ENCODE results near the gene DTX3.
A peak's percentile ranks its signal among the peaks of the same experiment; 100 is the strongest.
"Not testable (repeated sequence)": the region's sequence is repeated elsewhere in the genome, so short reads cannot be mapped to it uniquely, and the experiment has no call there.

Gene DTX3

DNA sequence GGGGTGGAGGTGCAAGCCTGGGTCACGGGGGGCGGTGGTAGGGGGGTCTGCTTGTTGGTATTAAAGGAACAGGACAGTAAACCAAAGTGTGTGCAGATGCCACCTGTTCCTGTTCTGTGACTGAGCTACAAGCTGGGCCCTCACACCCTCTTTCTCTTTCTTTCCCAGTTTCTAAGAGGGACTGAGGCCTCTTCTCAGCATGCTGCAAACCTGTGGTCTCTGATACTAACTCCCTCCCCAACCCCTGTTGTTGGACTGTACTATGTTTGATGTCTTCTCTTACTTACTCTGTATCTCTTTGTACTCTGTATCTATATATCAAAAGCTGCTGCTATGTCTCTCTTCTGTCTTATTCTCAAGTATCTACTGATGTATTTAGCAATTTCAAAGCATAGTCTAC, 20.6 kb upstream of the DTX3 start:
- no peak for DNase-seq

DNA sequence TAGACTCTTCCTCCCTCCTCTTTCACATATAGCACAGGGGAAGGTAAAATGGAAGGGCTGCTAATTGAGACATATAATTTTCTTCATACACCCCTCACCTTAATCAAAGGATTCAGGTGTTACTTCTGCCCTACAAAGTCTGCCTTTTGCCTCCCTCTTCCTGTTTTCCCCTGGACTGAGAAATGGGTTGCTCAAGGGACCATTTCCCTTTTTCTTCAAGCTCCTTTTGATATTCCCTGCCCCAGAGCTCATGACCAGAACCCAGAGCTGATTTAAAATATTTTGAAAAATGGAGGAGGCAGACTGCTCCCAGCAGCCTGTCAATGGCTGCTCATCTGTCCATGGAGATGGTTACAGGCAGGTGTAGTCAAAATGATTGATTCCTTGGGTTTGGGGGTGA, 19.9 kb upstream of the DTX3 start:
- no peak for DNase-seq

DNA sequence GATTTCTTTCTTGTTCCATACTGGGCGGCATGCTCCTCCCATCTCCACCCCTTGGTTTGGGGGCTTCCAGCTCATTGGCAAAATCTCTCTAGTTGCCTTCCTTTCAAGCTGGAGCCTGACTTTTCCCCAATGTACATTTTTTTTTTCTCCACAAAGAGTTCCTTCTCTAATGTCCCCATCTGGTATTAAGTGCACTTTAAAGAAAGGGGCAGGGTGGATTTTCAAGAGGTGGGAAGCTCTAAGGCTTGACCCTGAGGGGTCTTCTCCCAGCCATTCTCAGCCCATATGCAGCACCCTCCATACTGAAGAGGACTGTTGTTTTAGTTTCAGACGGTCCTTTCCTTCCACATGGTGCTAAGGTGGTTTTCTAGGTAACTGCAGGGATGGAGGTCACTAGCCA, 19.5 kb upstream of the DTX3 start:
- no peak for DNase-seq

DNA sequence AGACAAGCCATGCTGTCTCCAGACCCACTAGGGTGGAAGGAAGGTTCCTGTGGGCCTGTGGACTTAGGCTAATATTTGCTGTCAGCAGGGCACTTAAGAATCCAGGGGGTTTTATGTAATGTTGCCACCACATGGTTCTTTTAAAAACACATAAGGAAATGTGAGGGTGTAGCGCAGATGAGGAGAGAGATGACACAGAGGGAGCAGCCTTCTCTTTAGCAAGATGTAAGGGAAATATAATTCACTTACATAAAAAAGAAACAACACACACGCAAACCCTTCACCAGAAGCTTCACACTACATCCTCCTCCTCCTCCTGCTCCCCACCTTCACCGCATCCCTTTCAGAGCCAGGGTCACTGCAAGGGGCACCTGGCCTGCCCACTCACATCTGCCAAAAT, 18.5 kb upstream of the DTX3 start:
- DNase-seq = no peak

DNA sequence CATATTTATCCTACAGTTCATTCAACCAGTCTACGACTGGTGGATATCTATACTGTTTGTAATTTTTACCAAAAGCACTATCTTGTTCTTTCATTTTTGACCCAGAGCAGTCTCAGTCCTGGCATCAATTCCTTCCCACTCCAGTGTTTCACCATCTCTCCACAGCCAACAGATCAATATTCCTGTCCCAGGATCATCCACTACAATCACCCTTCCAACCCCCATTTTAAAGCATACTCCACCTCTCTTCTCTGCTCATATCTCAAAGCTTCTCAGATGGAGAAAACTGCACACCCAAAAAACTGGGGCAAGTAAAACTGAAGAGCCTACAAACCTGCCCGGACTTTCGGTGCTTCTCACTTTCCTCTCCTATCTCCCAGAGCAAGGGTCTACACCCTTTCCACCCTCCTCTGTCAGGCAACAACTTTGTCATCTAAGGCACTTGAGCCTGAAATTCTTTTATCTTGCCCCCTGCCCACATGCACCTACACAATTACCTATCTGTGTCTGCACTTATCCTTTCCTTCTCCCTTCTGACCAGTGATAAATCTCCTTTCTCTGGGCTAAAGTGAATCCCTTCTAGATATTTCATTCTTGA, 17.7 kb upstream of the DTX3 start:
- no peak for DNase-seq

DNA sequence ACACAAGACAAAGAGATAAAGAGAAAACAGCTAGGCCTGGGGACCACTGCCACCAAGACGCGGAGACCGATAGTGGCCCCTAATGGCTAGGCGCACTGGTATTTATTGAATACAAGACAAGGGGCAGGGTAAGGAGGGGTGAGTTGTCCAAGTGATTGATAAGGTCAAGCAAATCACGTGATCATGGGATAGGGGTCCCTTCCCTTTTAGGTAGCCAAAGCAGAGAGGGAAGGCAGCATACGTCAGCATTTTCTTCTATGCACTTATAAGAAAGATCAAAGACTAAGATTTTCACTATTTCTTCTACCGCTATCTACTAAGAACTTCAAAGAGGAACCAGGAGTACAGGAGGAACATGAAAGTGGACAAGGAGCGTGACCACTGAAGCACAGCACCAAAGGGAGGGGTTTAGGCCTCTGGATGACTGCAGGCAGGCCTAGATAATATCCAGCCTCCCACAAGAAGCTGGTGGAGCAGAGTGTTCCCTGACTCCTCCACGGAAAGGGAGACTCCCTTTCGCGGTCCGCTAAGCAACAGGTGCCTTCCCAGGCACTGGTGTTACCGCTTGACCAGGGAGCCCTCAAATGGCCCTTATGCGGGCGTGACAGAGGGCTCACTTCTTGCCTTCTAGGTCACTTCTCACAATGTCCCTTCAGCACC, 15.5 kb upstream of the DTX3 start:
- DNase-seq = not testable (repeated sequence)

DNA sequence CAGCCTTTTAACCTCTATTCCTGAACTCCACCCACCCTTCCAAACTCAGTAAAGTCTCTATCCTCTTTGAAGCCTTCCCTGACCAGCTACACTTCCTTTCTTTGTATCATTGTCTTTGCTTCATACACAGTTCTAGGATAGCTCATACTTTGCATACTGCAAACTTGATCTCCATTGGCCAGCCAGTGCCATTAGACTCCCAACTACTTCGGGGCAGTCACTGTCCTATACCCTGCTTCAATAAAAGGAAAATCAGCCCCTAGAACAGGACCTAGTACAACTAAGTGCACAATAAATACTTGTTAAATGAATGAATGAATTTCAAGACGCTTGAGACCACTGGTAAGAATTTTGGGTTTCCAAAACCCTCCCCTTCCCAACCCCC, 14.2 kb upstream of the DTX3 start:
- no peak for DNase-seq

DNA sequence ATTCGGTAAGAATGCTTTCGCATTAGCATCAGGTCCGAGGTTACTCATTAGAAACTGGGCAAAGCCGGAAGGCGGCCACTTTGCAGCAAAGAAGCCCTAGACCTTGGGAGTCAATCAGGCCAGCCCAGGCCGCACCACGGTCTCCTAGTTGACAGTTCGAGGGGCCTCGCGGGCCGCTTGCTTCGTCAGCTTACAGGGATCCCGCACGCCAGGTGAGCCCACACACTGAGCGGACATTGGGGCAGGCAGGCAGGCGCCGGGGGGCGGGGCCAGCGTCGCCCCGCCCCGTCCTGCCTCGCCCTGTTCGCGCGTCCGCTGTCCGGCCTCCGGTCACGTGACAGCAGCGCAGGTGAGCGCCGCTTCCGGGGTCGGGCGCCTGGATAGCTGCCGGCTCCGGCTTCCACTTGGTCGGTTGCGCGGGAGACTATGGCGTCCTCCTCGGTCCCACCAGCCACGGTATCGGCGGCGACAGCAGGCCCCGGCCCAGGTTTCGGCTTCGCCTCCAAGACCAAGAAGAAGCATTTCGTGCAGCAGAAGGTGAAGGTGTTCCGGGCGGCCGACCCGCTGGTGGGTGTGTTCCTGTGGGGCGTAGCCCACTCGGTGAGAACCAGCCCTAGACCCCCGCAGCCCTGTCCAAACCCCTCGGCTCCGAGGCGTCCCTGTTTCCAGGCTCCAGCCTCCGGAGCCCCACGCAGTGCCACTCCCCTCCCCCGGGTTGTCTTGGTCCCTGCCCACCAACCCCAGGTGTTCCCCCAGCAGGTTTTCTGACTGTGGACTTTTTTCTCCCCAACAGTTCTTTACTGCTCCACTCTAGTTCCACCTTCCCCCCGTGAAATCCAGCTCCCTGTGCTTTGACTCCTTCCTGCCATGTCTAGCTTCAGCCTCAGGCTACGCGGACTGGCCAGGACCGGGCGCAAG, 13.5 kb upstream of the DTX3 start, which contains the start of gene PIP4K2C:
TSS of gene PIP4K2C (plus strand) at position 329 of the 918 bp plus-strand sequence. CDS start at position 427, 98 bp downstream.
- DNase-seq = peak; percentile 67

DNA sequence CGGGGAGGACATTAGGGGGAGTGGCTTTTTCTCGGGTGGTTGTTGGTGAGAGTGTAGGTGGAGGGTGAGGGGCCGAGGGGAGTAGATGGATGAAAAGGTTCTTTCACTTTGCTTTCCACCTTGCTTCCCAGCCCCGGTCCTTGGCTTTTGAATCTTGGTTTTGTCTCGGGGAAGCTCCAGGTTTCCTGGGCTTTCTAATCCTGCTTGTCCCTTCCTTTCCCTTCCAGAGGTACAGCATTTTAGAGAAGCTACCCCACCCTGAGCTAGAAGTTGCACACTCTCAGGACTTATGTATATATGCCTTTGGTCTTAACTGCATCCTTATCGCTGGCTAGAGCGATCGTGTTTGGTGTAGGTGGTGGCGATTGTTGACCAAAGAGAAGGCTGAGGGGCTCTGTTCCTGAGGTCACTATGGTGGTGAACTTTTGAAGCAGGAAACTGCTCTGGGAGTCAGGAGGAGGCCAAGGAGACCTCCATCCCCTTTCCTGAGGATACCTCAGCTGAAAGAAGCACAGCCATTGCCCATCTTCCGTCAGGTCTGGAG, 12.8 kb upstream of the DTX3 start:
- no peak for DNase-seq

DNA sequence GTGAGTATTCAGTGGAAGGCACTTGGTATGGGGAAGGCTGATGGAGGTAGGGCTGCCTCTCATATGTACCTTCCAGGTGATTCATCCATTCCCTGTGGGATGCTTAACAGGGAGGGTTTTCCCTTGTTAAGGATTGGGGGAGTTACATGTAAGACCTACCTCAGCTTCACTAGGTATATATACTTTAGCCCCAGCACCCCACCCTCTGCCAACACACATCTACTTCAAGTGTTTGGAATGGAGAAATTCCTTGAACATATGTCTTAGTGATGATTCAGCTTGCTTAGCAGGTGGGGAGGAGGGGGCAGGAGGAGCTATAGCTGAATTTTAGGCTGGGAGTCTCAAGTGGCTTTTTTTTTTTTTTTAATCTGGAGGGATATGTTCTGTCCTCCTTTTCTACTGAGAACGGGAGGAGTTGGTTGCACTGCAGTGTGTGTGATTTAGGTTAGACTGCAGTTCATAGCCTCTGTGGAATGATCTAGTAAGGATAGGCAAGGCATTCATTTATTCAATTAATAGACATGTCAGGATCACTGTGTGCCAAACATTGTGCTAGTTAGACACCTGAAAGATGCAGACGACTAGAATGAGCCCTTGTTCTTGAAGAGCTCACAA, 12.0 kb upstream of the DTX3 start:
- DNase-seq = no peak

DNA sequence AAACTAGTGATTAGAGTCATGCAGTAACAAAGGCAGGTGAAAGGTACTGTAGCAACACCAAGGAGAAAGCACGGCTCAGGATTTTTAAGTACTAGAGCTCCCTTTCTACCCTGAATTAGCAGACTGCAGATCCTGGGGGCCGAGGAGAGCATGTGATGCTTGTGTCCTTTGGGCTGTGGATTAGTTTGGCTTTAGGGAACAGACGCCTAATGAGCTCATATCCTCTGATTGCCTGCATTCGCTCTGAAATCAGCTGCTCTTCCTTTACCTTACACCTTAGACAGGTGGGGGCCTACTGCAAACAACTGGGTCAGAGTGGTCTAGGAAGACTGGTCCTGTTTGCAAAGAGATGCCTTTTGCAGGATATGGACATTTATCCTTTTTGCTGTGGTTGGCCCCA, 11.4 kb upstream of the DTX3 start:
- DNase-seq = no peak

DNA sequence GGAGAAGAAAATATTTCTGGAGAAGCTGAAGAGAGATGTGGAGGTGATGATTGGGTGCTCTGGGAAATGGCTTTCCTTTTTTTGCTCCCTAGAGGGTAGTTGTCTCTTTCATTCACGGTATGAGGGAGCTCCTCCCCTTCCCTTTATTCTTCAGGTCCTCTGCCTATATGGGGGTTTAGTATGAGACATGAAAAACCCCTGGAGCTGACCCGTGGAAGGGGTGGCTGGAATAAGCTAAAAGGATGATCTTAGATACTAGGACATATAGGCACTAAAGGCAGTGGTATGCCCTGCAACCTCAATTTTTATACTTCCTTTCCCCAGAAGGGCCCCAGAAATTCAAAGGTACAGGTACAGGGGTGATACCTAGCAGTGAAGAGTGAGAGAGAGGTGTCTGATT, 4.2 kb upstream of the DTX3 start:
- no peak for DNase-seq

DNA sequence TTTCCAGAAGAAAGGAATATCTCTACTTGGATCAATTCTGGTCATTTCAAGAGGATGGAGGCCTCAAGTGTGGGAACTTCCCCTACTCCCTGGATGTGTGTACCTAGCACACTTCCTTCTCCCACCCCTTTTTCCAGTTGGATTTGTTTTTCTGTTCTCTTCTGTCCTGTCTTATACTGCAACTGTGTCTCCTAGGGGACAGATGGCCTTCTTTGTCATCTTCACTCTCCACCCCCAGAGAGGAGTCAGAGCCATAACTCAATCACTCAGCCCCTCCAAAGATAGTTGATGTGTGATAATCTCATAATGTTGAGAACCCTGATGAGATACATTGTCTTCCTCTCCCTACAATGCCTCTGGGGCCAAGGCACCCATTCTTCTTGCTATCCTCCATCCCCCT, 2.1 kb upstream of the DTX3 start:
- DNase-seq = no peak

DNA sequence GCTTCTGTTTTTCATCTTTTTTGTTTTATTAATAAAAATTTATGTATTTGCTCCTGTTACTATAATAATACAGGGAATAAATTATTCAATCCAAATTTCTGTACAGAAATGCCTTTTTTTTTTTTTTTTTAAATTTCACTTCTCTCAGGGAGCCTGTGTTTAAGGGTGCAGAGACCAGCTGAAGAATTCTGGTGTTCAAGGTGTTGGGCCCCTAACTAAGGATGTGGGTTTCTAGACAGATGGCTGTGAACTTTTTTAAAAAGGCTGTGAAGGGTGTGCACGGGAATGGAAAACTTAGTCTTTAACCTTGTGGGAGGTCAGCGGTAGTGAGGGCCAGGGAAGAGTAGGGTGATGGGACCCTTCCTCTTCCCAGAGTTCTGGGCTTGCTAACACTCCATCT, 1.3 kb upstream of the DTX3 start:
- DNase-seq = no peak

DNA sequence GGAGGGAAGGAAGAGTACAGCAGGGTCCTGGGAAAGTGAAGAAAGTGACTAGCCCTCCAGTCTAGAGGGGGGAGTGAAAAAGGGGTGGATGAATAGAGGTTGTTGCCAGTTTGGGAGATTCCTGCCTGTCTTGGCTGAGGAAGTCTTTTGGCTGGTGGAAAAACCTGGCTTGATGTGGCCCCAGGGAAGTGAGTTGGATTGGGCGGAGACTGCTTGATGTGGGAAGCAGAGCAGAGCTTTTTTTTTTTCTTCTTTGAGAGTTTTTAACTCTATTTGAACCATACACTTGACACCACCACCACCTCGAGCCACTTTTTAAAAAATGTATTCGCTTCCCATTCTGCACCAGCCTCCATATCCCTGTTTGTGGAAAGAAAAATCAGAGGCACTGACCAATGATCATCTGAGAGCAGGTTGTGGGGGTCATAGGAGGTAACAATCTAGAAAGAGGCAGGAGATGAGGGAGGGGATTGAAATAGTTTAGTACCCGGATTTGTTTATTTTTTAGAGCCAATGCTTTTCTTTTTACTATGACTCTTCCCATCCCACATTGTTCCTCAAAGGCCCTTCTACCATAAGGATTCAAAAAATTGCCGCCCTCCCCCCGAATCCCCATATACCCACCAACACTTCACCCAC, 690 bp upstream of the DTX3 start:
- DNase-seq = no peak

DNA sequence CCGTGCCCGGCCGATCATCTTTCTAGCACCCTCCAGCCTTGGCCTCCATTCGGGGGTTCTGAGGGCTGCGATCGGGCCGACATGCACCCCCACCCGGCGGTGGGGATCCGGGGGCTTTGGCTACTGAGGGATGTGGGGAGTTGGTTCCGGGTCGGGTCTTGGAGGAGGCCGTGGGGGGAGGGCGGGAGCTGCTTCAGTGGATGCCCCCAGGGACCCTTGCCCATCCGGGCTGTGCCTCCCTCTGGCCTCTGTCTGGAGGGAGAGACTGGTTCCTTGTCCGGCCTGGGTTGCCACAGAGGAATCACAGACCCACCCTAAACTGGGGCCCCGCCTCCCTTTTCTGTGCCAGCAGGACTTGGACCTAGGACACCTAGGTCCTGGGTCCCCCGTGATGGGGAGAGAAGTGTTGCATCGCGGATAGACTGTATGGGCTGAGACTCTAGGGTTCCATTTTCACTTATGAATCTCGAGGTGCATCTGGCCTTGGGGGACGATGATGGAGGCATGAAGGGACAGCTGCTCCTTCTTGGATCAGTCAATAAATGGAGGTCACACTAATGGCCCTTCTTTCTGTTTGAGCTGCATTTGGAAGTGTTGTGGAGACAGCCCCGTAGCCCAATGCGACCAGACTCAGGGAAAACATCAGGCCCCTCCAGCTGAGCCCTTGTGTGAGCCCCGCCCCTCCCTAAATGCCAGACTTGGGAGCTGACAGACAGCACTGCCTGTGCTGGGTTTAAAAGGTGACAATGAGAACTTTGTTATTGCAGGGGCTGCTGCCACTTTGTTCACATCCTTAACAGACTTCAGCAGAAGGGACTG, 577 bp downstream of the DTX3 start:
- no peak for DNase-seq

DNA sequence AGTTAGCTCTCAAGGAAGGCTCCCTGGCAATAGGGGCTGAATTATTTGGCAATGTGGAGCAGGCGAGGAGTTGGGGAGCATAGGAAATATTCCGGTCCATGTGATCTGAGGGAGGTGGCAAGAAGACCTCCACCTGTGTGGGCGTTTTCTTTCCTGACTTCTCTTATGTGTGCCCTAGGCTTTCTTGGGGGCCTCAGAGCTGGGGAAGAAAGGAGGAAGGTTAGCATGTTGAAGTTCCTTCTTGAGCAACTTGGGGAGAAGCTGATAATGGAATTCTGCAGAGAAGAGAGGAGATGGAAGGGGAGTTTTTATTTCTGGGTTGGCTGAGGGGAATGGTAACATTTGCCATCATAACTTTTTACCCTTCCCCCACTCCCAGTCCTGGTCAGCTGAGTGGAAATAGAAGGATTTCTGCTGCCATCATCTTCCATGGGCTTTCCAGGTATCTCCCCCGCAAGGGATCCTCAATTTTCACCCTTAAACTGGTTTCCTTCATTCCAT, 1.2 kb downstream of the DTX3 start:
- no peak for DNase-seq

DNA sequence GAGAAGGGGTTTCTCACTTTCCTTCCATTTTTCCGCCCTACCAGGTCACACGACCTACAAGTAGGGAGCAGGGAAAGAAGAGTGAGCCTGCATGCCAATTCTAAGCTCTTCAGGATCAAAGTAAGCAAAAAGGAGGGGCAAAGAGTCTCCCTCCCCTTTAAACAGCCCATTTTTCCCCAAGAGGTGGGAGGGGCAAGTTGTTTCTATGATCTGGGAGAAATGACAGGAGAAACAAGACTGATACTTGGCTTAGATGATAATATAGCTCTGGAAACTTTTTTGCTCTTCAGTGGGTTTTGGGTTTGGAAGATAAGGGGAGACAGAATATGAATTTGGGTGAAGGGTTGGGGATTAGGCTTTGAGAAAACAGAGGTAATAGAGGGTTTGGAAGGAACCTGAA, 1.8 kb downstream of the DTX3 start:
- no peak for DNase-seq

DNA sequence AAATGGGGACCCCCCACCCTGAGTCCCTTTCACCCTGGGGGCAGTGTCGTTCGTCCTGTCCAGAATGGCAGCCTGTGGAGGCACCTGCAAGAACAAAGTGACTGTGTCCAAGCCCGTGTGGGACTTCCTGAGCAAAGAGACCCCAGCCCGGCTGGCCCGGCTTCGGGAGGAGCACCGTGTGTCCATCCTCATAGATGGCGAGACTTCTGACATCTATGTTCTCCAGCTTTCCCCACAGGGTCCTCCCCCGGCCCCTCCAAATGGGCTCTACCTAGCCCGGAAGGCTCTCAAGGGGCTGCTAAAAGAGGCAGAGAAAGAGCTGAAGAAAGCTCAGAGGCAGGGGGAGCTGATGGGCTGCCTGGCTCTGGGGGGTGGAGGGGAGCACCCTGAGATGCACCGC, 2.2 kb downstream of the DTX3 start:
- DNase-seq = no peak

DNA sequence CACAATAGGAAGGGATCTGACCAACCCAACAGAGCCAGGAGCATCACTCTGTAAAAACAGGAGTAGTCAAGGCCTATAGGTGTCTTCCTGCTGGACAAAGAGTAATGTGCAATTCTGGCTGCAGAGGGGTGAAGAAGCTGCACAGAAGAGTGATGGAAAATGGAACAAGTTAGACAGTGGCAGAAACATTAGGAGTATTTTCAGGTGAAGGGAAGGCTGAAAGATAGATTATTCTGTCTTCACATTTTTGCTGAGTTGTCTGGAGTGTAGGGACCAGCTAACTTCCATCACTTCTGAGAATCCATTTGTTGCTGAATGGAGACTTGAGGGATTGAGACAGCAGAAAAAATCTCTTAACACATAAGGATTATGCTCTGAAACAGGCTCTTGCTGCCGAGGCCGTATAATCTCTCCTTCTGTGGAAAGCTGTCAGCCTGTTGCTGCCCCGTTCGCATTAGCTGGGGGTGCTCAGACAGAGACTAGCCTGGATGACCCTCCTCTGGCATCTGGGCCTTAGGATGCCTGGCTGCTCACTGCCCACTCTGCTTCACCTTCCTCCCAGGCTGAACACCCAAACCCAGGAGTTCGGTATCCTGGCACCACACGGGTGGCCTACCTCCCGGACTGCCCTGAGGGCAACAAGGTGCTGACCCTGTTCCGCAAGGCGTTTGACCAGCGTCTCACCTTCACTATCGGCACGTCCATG, 3.5 kb downstream of the DTX3 start:
- DNase-seq = no peak
